Activated CD8-positive, alpha-beta memory T cell treated with anti-CD3 and anti-CD28 coated beads, Interleukin-2, amount 50 U/mL, for 4 hours (primary cell): ENCODE data around the gene LRRTM4.
"Not testable (repeated sequence)": the region's sequence is repeated elsewhere in the genome, so short reads cannot be mapped to it uniquely, and the experiment has no call there.

ENCODE experiments used
- DNase-seq: peaks from one replicate; pipeline ENCODE4 v3.0.0-alpha.2; 2020

Gene LRRTM4

GRCh38 chr2:77045456-77045855 is 476.7 kb downstream of the LRRTM4 start:
- not testable (repeated sequence) for DNase-seq

DNA sequence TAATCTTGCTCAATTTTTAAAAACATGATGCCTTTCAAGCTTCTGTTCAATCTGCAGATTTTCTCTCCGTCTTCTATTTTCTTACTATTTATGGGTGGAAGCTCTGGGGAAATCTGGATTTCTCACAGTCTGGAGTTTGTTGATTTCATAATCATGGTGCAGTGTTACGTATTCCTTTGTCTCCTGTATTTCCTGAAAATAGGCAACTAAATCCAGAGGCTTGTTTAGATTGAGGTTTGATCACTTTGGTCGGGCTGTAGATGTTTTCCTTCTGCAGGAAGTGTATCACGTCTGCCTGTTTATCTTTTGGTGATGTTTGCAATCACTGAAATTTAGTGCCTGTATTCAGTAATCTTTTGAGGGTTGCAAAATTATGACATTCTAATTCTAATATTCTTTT is 487.7 kb downstream of the LRRTM4 start:
- no peak for DNase-seq

DNA sequence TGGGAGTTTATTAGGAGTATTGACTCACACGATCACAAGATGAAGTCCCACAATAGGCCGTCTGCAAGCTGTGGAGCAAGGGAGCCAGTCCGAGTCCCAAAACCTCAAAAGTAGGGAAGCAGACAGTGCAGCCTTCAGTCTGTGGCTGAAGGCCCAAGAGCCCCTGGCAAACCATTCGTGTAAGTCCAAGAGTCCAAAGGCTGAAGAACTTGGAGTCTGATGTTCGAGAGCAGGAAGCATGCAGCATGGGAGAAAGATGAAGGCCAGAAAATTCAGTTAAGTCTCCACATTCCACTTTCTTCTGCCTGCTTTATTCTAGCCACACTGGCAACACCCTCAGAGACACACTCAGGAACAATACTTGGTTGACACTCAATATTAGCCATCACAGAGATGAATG is 492.9 kb downstream of the LRRTM4 start:
- DNase-seq: not testable (repeated sequence)

- DNase-seq: no peak
Measured at GRCh38 chr2:77028032-77028600, 494.1 kb downstream of the LRRTM4 start.

GRCh38 chr2:77025714-77026113 is 496.5 kb downstream of the LRRTM4 start:
- DNase-seq: no peak

DNA sequence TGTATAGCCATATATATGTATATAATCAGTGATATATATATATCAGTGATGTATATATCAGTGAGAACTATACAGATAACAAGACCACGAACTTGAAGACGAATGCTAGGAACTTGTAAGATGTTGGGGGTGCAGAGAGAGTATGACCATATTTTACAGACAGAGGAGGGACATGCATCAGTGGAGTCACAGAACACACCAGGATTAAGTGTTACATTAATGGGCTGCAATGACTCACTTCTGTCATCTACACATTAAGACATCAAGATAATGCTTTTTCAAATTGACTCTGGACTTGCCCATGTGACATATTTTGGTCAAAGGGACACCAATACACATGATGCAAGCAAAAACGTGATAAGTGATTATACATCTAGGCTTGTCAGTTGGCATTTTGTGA is 501.0 kb downstream of the LRRTM4 start:
- DNase-seq: no peak

DNA sequence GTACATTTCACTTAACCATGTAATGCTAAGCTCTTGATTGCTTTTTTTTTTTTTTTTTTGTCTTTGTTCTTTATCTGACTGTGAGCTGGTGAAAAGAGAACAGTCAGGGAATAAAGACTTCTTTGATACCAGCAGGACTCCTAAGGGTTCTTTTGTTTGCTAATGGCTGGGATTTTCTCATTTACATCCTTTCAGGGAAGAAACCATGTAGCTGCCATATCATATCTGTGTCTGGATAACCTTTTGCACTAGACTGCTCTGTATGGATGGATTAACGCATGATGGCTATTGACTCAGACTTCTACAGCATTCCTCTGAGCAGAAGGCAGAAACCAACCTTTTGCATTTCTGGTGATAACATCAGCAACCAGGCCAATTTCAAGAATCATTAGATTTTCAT is 504.0 kb downstream of the LRRTM4 start:
- DNase-seq: no peak

GRCh38 chr2:77017355-77017745 is 504.8 kb downstream of the LRRTM4 start:
- DNase-seq: no peak

DNA sequence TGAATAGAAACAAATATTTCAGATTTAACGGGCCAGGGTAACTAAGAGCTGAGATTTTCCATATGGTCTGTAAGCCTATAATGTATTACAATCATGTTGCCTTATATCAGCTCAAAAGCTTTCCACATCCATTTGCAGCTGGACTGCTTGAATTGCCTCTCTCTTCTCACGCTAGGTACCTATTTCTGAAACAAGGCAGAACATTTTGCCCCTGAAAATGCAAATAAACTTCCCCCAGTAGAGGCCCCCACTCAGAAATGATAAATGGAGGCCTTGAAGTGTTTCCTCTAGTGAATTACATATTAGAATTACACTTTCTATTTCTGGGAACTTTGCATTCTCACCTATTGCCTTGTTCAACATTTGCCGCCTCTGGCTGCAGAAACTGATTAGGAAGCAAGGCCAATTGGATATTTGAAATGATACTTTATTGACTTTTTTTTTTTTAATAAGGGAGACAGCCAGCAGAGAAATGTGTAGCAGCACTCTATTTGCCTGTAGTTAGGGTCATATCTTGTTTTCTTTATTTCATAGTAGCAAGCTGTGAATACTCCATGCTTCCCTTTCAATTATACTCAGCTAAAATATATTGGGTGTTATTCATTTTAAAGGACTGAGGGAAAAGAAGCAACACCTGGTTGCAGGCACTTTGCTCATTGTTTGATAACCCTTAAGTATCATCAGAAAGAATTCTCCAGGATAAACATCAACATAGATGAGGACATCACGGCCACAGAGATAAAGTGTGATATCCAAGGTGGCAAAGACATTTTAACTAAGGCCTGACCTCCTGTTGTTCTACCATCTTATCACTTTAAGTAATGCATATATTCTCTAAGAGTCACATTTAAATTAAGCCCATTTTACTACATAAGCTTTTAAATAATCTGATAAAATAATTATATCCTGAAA is 505.5 kb downstream of the LRRTM4 start:
- DNase-seq: no peak

DNA sequence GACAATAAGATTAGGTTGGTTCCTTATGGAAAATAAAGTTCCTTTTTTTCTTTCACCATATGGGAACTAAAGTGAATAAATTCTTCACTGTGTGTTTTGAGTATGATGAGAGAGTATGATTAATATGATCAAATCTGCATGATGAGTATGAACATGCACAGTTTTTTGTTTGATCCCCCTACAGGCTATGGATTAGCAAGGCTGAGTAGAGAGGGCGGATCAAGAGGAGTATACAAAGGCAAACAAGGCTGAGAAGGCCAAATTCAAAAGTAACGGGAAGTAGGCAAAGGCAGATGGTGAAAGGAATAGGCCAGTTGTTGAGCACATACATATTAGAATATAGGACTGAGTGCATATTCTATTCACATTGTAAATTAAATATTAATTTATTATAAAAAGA is 508.2 kb downstream of the LRRTM4 start:
- DNase-seq: no peak

- no peak for DNase-seq
Measured at GRCh38 chr2:77013457-77013856, 508.7 kb downstream of the LRRTM4 start.

DNA sequence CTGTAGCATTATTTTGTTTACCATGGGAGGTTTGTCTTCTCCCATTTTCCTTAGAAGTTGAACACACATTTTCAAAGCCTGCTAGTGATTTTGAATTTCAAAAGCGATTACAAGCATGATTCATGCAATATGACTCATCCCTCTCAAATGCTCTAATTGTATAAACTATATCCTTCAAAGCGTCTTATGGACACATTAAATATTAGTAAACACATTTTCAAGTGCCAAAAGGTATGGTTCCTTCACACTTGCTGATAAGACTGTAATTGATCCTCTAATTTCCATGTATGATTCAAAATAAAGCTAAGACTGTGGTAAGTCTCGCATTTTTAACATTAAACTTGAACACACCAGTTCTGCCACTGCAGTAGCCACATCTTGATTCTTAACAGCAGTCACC is 512.9 kb downstream of the LRRTM4 start:
- no peak for DNase-seq

DNA sequence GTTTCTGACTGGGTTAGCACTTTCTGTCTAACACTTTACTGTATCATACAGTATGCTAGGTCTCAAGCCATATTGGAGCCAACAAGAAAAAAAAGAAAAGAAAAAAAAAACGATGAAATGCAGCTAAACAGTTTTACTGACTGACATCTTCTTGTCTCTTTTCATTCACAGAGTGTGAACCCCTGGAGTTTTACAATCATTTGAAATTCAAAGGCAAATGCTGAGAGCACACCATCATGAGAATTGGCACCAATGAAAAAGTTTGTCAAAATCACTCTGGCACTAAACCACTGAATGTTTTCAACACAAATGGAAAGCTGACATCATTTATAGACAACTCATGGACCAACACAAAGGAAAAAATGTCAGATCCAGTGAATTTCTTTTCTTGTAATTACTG is 513.3 kb downstream of the LRRTM4 start:
- no peak for DNase-seq

DNA sequence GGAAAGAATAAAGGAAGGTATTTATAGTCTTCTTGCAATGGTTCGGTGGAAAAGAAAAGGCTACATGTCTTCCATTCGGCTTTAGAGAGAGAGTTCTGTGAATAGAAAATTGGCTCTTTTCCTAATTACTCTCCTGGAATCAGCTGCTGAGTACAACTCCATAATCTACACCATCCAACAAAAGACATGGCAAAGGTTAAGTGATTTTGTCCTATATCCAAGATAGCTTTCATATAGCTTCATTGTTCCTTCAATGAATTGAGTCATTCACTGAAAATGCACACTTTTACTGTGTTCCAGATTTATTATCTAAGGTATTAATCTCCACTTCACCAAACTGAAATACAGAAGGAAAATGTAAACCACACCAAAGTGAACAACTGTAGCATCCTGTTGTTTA is 514.5 kb downstream of the LRRTM4 start:
- DNase-seq: no peak

DNA sequence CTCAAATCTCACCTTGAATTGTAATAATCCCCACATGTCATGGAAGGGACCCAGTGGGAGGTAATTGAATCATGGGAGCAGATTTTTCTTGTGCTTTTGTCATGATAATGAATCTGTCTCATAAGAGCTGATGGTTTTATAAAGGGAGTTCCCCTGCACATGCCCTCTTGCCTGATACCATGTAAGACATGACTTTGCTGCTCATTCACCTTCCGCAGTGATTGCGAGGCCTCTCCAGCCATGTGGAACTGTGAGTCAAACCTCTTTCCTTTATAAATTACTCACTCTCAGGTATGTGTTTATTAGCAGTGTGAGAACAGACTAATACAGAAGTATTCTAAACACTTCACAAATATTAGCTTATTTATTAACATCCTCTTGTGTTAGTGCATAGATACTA is 516.7 kb downstream of the LRRTM4 start:
- no peak for DNase-seq

GRCh38 chr2:77001895-77002294 is 520.3 kb downstream of the LRRTM4 start:
- no peak for DNase-seq

DNA sequence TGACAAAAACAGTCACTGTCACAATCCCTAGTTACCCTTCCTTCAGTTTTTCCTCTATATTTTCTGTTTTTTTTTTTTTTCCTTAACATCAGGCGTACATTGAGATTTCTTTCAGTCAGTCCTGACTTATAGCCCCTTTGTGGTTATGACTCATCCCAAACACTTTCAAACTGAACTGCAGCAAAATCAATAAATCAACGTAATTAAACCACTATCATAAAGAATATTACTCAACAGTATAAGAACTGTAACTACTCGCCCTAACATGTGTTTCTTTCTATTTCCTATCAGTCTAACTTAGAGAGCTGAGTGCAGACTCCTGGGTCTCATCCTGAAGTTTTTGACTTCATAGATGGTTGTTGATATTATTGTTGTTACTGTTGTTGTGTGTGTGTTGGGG is 523.5 kb downstream of the LRRTM4 start:
- DNase-seq: no peak

DNA sequence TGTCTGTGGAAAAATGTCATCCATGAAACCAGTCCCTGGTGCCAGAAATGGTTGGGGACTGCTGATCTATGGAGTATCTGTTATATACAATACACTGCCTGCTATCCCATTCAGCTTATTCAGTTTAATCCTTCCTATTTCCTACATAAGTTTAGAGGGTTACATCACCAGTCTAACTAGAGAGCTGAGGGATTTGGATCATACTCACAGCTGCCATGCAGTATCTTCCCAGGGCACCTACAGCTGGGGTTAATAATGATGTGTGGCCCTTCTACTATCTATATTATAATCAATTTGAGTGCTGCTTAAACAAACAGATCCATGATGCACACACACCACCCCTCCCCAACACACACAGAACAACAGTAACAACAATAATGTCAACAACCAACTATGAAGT is 524.0 kb downstream of the LRRTM4 start:
- DNase-seq: no peak

GRCh38 chr2:76997296-76997695 is 524.9 kb downstream of the LRRTM4 start:
- no peak for DNase-seq

DNA sequence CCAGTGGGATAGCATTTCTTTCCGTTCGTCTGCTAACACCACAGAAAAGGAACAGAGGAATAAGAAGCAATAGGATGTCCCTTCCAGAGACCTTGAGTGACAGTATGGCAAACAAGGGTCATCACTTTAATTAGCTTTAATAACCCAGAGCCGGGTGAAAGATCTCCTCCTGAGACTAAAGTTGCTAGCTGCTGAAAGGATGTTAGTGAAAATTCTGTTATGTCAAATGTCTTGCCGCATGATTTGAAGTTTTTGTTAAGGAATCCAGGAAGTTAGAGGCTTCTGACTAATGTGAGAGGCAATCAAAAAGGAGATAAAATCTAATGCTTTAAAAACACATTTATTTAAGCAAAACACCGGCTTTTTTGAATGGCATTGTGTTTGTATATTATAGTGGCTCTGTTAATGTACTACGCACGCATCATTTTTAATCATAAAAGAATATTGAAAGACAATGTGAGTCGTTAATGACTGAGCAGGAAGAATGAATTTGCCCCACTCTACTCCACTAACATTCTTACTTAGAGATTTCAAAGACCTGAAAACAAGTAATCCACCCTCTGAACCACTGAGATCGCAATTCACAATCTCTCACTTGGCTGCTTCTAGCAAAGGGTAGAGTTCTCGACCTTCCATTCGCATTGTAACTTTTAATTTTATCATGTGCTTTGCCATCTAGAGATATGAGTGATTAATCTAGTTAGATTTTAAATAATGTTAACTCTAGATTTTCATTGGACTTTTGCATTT is 536.6 kb downstream of the LRRTM4 start:
- no peak for DNase-seq

- DNase-seq: no peak
Measured at GRCh38 chr2:76984359-76984758, 537.8 kb downstream of the LRRTM4 start.

DNA sequence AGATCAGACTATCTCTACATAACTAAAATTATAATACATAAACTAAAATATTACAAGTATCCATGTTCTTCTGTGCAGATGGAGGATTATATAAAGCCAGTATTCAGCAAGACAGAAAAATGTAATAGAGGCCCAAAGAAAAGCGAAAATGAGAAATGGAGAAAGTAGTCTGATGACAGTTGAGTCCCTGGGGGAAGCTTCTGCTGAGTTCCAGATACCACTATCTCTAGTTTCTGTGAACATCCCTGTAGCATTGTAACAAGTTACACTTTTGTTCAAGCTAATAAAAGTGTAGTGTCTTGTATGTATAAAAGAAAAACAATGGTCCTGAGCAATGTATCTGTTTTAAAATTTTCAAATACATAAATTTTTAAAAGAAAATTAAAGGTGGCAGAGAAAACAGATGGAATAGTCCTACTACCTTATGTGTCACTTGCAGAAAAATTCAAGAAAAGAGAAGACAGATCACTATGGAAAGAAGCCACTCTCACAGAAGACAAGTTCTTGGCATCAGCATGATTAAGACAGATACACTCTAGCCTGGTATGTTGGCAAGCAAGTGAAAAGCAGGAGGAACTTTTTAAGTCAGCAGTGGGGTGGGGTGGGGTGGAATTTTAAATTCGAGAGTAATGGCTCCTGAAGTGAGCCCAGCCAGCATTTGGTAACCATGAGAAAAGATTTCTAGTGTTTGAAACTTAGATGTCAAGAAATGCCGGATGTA is 541.9 kb downstream of the LRRTM4 start:
- DNase-seq: no peak
